Measurements from ENCODE around the gene TPMT.
"Not testable (repeated sequence)": the region's sequence is repeated elsewhere in the genome, so short reads cannot be mapped to it uniquely, and the experiment has no call there.

TPMT gene

DNA sequence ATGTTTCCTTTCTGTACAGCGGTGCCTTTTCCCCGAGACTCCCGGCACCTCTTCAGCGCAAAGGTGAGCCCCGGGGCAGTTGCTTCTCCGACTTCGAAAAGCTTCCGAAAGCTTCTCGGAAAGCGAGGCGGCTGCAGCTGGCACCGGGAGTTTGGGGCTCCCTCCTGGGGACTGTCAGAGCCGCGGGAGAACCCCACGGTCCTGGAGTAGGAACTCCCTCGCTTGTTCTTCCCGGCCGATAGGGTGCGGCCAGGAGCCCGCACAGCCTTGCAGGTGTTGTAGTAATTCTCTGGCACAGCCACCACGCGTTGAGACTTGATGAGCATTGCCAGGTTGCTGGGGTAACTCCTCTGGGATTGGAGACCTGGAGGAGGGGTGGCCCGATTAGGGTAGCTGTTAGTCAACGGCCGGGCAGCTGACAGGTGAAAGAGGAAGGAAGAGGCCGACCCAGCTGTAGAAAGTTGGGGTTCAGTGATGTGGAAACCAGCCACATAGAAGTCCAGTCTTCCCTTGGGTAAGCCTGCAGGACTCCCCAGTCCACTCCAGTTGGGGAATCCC is 1.1 kb upstream of the TPMT start:
- peak; percentile 20 for DNase-seq (ENCODE audit: low read depth)

DNA sequence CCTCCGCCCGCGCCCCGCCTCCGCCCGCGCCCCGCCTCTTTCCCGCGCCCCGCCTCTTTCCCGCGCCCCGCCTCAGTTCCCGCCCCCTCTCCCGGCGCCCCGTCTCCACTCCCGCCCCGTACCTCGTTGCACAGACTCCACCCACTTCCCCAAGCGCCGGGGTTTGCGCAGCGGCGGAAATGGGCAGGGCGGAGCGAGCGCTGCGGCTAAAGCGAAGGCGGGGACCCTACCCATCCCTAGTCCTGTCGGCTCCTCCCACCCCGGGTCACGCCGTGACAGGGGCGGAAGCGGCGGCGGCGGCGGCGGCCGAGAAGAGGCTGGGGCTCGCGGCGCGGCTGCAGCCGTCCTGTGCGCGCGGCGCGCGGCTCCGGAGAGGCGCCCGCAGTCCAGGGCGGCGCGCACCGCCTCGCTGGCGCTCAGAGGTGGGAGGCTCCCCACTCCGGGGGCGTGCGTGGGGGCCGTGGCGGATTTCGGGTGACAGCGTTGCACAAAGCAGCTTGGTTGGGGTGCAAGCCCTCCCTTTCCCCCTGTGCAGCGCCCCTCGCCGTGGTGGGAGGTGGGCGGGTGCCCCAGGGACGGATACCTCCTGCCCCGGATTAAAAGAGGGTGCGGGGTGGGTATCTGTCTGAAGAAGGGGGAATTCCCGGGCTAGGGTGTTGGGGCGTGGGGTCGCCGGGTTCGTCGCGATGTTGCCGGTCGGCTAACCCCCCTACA is 430 bp upstream of the TPMT start, which contains the start of gene KDM1B:
Gene KDM1B (plus strand): TSS at position 273 of the 714 bp plus-strand sequence. CDS start 4,474 bp downstream, outside the sequence.
- peak; percentile 97 for DNase-seq (ENCODE audit: low read depth)

DNA sequence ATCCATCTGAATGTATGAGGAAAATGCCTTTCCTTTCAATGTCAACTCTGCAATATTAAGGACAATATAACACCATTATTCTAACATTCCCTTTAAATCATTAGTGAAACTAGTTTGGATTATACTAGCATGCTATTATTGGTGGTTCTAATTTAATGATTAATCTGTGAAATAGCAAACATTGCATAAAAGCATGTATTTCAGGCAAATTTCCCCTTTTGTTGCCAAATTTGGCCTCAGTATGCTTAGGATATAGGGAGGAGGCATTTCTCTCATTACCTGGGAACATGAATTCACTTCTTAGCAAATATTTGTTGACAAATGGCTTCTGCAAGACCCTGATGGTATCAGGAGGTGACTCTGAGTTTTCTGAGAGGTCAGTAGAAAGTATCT is 1.6 kb downstream of the TPMT start:
- DNase-seq (ENCODE audit: low read depth) = no peak

GRCh38 chr6:18151801-18152200 is 3.1 kb downstream of the TPMT start:
- DNase-seq (ENCODE audit: low read depth) = no peak

DNA sequence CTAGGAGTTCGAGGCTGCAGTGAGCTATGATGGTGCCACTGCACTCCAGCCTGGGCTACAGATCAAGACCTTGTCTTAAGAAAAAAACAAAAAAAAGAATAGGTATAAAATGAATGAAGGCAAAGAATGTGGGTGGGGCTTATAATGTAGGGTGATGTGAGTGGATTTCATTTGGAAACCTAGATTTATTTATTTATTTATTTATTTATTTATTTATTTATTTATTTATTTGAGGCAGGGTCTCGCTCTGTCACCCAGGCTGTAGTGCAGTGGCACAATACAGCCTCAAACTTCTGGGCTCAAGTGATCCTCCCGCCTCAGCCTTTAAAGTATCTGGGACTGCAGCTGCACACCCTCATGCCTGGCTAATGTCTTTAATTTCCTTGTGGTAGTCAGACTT is 3.5 kb downstream of the TPMT start:
- DNase-seq (ENCODE audit: low read depth) = not testable (repeated sequence)

DNA sequence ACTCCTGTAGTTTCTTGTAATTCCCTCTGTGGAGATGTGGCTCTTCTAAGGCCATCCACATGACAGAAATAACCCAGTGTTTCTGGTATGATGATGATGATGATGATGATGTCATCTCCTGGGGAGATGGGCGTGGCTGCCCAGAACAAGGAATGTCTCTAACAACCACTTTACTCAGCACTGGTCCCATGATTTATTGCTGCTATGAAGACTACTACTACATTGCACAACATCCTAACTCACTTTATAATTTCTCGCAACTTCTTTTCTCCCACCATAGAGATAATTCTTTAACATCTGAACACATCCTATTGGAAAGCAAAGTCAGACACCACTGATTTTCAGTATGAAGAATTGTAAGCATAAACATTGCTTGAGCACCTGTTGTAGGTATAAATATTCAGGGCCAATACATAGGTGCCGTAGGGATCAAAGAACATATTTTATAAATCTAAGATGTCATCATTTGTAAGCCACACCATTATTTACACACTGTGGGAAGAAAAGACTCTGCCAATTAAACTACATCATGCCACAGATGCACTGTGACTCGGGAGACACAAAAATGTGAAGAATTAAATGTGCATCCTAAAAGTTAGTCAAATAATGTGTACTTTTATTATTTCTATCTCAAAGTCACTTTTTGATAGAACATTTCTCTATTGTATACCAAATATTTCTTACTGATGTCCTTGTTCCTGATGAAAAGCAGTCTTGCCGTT is 6.4 kb downstream of the TPMT start:
- no peak for DNase-seq (ENCODE audit: low read depth)

GRCh38 chr6:18147616-18148015 is 7.3 kb downstream of the TPMT start:
- DNase-seq (ENCODE audit: low read depth) = no peak

GRCh38 chr6:18147160-18147559 is 7.7 kb downstream of the TPMT start:
- DNase-seq (ENCODE audit: low read depth) = no peak

- no peak for DNase-seq (ENCODE audit: low read depth)
These were observed 12.4 kb downstream of the TPMT start for GRCh38 chr6:18142591-18142861.

GRCh38 chr6:18141805-18142590 is 12.9 kb downstream of the TPMT start:
- no peak for DNase-seq (ENCODE audit: low read depth)

GRCh38 chr6:18139935-18140621 is 14.8 kb downstream of the TPMT start:
- no peak for DNase-seq (ENCODE audit: low read depth)

- DNase-seq (ENCODE audit: low read depth) = no peak
These were observed 16.0 kb downstream of the TPMT start for GRCh38 chr6:18138906-18139305.

DNA sequence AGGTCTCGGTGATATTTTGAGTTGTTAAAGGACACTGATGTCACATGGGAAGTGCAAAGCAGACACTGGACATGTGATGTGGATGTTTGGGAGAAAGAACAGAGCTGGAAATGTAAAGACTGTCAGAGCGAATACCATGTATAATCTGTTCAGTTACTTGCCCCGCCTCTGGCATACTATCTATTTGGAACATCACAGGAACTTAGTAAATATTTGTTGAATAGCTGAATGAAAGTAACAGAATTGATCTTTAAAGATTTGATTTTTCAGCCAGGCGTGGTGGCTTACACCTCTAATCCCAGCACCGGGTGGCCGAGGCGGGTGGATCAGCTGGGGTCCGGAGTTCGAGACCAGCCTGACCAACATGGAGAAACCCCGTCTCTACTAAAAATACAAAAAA is 18.6 kb downstream of the TPMT start:
- DNase-seq (ENCODE audit: low read depth) = no peak

GRCh38 chr6:18135171-18135570 is 19.7 kb downstream of the TPMT start:
- no peak for DNase-seq (ENCODE audit: low read depth)

GRCh38 chr6:18132346-18132745 is 22.5 kb downstream of the TPMT start:
- no peak for DNase-seq (ENCODE audit: low read depth)

GRCh38 chr6:18126121-18126520 is 28.8 kb downstream of the TPMT start:
- DNase-seq (ENCODE audit: low read depth) = no peak

GRCh38 chr6:18122128-18123093 is 32.5 kb downstream of the TPMT start, which contains the start of gene NHLRC1:
TSS of gene NHLRC1 (minus strand) at chr6:18122677. CDS start at chr6:18122606, 71 bp downstream.
- DNase-seq (ENCODE audit: low read depth) = peak; percentile 45

GRCh38 chr6:18121580-18122127 is 33.2 kb downstream of the TPMT start:
- DNase-seq (ENCODE audit: low read depth) = no peak

- DNase-seq (ENCODE audit: low read depth) = no peak
These were observed 35.6 kb downstream of the TPMT start for GRCh38 chr6:18119236-18119635.

- no peak for DNase-seq (ENCODE audit: low read depth)
These were observed 36.5 kb downstream of the TPMT start for GRCh38 chr6:18118330-18118729.

All from stimulated activated CD8-positive, alpha-beta memory T cell treated with anti-CD3 and anti-CD28 coated beads, Interleukin-15, amount 100 ng/mL, for 1 hour (primary cell).